Fibroblast of mammary gland (primary cell): ENCODE measurements around the gene AFAP1L1.

Experiments used
- DNase-seq: peaks from one replicate; pipeline ENCODE4 v3.0.0-alpha.2; 2010; ENCODE audit warnings: low read depth
- H3K4me3 ChIP-seq: 2 replicates; pipeline ENCODE4 v1.5.1; 2011; ENCODE audit warnings: low read depth, mild to moderate bottlenecking, low read length, moderate library complexity; ENCODE audit not compliant: control insufficient read depth
- TF ChIP-seq, protein P1 (sequence below): conservative IDR thresholded peaks from 2 replicates; pipeline ENCODE4 v1.5.1; 2011; ENCODE audit warnings: low read depth, low read length, inconsistent platforms; ENCODE audit not compliant: control insufficient read depth, insufficient read depth

The AFAP1L1 gene

DNA sequence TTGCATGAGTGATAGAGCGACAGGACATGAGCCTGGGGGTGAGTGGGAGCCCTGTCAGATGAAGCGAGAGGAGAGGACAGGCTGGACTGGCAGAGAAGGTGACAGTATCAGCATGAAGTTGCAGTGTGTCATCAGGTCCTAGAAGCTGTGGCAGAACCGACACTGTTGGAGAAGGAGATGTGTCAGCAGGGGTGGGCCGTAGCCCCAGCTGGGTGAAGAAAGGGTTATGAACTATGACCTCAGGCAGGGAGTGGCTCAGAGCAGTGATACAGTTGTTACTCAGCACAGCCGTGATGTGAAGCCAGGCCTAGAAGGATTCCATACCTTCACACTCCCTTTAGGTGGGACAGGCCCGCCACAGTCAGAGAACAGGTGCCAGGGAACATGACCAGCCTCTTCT, 93.8 kb downstream of the AFAP1L1 start:
- no peak overlapping the region for H3K4me3 ChIP-seq
- TF ChIP-seq, protein P1, sequence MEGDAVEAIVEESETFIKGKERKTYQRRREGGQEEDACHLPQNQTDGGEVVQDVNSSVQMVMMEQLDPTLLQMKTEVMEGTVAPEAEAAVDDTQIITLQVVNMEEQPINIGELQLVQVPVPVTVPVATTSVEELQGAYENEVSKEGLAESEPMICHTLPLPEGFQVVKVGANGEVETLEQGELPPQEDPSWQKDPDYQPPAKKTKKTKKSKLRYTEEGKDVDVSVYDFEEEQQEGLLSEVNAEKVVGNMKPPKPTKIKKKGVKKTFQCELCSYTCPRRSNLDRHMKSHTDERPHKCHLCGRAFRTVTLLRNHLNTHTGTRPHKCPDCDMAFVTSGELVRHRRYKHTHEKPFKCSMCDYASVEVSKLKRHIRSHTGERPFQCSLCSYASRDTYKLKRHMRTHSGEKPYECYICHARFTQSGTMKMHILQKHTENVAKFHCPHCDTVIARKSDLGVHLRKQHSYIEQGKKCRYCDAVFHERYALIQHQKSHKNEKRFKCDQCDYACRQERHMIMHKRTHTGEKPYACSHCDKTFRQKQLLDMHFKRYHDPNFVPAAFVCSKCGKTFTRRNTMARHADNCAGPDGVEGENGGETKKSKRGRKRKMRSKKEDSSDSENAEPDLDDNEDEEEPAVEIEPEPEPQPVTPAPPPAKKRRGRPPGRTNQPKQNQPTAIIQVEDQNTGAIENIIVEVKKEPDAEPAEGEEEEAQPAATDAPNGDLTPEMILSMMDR, result no peak
- DNase-seq, result no peak

DNA sequence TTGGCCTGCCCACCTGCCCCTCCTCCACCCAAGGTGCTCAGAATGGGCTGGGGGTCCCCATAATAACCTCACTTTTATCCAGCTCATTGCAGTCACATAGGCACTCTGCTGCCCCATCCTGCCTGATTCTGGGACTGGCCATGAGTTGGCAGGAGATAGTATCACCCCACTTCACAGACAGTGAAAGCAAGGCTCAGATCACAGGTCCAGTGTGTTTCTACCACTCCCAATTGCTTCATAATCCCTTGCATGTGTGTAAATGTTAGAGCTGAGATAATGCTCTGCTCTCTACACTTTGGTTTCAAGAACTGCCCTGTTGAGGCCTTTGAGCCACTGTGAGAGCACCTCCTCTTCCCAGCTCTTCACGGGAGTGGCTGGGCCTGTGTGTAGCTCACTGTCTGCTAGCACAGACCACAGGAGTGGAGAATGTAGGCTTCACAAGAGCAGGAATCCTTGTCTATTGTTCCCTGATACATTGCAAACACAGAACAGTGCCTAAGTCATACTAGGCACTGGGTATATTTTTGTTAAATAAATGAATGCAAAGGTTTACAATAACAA, 94.6 kb downstream of the AFAP1L1 start:
- no peak overlapping the region for H3K4me3 ChIP-seq
- DNase-seq, result no peak
- TF ChIP-seq, protein P1, result no peak

DNA sequence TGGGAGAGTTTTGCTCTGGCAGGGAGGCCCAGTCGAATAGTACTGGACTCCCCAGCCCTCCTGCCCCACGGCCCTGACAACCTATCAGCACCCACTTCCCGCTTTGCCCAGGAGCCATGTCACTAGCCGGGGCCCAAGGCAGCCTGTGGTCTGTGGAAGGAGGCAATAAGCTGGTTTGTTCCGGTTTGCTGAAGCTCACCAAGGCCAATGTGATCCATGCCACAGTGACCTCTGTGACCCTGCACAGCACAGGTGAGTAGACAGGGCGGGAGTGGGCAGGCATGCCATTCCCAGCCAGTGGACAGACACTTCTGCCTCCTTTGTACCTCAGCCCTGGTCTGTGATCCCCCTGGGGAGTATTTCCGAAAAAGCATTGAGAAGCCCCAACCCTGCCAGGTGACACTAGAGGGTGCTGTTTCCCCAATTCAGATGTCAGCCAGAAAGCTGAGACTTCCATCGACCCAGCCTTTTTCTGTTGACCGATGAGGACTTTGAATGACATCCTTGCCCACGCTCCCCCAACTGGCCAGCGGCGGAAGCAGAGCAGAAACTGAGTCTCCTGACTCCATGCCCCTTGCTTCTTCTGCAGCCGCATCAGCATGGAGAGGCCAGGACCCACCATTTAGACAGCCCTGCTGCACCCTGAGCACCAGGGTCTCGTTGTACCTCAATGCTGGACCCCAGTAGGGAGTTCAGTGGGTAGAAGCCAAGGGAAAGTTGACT, 95.8 kb downstream of the AFAP1L1 start:
- no peak overlapping the region for H3K4me3 ChIP-seq
- TF ChIP-seq, protein P1, result peak; percentile 91
- peak; percentile 69 for DNase-seq

DNA sequence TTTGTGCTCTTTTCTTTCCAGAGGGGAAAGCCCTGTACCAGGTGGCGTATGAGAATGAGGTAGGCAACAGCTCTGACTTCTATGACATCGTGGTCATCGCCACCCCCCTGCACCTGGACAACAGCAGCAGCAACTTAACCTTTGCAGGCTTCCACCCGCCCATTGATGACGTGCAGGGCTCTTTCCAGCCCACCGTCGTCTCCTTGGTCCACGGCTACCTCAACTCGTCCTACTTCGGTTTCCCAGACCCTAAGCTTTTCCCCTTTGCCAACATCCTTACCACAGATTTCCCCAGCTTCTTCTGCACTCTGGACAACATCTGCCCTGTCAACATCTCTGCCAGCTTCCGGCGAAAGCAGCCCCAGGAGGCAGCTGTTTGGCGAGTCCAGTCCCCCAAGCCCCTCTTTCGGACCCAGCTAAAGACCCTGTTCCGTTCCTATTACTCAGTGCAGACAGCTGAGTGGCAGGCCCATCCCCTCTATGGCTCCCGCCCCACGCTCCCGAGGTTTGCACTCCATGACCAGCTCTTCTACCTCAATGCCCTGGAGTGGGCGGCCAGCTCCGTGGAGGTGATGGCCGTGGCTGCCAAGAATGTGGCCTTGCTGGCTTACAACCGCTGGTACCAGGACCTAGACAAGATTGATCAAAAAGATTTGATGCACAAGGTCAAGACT, 96.5 kb downstream of the AFAP1L1 start:
- H3K4me3 ChIP-seq, result no peak overlapping the region
- TF ChIP-seq, protein P1, result no peak
- DNase-seq, result no peak

DNA sequence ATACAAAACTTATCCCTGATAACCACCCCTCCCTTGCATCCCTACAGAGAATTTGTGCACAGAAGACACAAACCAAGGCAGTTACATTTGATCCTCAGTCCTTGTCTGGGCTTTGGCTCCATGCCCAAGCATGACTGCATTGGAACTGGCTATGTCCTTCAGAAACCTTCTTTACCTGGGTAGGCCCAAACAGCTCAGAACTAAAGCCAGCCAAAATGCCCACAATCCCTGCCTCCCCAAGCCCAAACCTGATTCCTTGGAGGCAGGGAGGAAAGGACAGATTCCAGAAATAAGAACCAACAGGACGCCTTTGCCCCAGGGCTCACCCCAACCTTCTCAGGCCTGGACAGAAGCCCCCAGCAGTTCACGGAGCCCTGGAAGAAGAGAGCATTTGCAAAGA, 99.2 kb downstream of the AFAP1L1 start:
- no peak overlapping the region for H3K4me3 ChIP-seq
- DNase-seq, result no peak
- TF ChIP-seq, protein P1, result no peak

DNA sequence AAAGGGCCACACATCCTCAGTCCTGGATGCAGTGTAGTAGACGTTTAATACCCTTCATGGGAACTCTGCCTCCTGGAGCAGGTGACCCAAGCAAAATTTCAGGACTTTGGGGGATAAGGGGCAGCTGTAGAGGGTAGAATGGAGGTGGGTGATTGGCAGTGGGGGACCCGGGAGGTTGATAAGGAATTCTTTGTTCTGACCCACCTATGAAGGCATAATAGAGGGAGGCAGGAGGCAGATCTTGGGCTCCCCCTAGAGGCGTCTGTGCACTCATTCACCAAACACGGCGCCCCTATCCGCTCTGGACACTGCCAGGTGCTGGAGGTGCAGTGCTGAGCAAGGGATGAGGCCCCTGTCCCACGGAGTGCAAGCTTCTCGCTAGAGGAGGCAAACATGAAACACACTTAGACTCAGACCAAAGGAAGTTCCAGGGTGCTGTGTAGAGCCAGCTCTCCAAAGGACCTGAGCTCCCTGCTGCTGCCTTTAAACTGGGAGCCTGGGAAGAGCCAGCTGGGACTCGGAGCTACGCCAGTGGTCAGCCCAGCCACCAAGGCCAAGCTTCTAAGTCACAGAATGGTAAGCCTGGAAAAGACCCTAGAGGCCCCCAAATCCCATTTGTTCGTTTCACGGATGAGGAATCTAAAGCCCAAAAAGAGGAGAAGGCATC, 99.8 kb downstream of the AFAP1L1 start:
- TF ChIP-seq, protein P1, result peak; percentile 80
- H3K4me3 ChIP-seq, result no peak overlapping the region
- DNase-seq, result peak; percentile 51
